ENCODE data around the gene SLA2.
"Not testable (repeated sequence)": the region's sequence is repeated elsewhere in the genome, so short reads cannot be mapped to it uniquely, and the experiment has no call there.

- not testable (repeated sequence) for TF ChIP-seq CTCF, EZH2, EZH2phosphoT487 (IDR thresholded peaks at IDR 0.05)
Observed at GRCh38 chr20:36564726-36565121, 81.3 kb downstream of the SLA2 start.
